ENCODE measurements around the gene DNASE1.

Gene DNASE1

DNA sequence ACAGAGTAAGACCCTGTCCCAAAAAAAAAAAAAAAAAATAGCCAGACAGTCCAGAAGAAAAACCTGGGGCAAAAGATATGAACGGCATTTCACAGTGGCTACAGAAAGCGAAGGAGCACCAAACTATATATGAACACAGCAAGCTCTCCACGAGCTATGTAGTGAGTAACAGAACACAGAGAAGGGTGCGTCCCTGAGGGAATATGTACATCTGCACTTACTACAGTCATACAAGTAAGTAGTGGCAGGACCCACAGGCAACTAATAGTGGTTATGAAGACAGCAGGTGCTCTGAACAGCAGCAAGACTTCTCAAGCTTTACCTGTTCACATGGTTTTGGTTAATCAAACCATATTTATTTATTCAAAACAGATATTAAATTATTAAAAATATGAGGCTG lies 47.0 kb downstream of the DNASE1 start:
- no peak for DNase-seq

DNA sequence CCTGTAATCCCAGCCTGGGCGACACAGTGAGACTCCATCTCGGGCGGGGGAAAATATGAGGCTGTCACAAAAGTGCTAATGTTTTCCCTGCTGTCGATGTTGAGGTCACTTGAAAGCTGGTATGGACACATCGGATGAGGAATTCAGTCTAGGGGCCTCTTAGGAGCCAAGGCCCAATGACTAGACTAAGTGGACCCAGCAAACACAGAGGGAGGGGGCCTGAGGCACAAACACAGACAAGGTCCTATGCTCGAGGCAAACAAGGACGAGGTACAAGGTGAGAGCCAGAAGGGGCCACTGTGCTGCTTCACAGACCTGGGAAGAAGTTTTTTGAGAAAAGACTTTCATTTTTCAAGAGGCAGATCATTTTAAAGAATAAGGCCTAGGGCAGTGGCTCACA lies 47.6 kb downstream of the DNASE1 start:
- no peak for DNase-seq

DNA sequence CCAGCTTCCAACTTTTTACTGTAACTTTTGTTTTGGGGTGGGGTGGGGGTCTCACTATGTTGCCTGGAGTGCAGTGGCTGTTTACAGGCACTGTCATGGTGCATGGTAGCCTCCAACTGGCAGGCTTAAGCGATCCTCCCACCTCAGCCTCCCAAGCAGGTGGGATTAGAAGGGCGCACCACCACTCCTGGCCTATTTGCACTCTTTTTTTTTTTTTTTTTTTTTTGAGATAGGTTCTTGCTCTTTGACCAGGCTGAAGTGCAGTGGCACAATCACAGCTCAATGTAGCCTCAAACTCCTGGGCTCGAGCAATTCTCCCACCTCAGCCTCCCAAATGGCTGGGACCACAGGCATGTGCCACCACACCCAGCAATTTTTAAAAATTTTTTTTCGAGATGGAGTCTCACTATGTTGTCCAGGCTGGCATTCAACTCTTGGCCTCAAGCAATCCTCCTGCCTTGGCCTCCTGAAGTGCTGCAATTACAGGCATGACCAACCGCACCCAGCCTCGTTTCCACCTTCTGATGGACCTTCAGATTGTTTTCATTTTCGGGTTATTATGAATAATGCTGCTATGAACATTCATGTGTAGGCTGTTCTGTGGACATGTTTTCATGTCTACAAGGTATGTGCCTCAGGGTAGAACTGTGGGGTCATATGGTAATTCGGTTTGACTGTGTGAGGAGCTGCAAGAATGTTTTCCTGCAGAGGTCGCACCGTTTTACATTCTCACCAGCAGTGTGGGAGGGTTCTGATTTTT lies 51.9 kb downstream of the DNASE1 start:
- DNase-seq, result no peak

Data from islet precursor cell (in vitro differentiated cells).